GM21360 (cell line): ENCODE measurements around the gene LRRC75A.
"Not testable (repeated sequence)": the region's sequence is repeated elsewhere in the genome, so short reads cannot be mapped to it uniquely, and the experiment has no call there.

ENCODE experiments used
- ATAC-seq: cut with Tn5 transposase; IDR thresholded peaks from one replicate; pipeline ENCODE4 v1.9.1; 2021; ENCODE audit warnings: mild to moderate bottlenecking, moderate library complexity; ENCODE audit not compliant: unreplicated experiment

LRRC75A gene

DNA sequence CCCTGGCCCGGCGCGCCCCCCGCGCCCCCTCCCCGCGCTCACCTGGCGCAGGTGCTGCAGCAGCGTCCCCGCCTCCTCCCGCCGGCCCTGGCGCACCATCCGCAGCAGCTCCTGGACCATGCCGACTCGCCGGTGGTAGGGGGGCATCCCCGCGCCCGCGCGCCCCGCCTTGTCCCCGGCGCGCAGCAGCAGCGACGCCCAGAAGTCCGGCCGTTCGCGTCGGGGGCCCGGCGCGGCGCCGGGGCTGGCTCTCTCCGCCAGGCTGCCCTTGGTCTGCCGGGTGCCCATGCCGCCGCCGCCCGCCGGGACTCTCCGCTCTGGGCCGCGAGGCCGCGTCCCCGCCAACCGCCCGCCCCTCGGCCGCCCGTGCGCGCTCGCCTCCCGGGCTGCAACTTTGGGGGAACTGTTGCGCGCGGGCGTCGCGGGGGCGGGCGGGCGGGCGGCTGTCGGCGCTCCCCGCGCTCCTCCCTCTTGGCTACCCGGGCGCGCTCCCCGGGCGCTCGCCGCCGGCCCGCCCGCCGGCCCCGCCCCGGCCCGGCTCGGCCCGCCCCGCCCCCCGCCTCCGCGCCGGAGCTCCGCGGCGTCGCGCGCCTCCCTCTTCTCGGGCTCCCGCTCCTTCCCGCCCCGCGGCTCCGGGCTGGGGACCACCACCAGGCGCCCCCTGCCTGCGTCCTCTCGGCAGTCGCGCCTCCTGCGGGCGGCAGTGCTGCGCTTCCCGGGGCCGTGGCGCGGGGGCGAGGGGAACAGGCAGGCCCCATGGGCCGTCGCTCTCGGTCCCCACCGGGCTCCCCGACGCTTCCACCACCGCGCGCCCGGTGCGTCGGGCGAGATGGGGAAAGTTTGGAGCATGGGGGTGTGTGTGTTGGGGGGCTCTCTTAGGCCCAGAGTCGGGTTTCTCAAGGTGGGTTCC lies at the start of gene LRRC75A:
Gene LRRC75A (minus strand): TSS at position 491 of the 910 bp plus-strand sequence. CDS start 203 bp downstream, at position 288.
- peak; percentile 69 for ATAC-seq

DNA sequence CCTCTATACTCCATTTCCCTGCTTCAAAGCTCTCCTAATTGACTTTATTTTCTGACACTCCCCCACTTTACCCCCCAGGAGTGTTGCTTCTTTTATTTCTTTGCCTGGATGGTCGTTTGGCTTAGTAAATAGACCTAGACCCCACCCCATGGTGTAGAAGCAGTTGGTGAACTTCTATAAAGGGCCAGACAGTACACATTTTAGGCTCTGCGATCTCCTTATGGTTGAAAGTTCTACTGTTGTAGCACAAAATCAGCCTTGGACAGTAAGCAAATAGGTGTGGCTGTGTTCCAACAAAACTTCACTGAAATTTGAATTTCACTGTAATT lies 45.1 kb upstream of the LRRC75A start:
- ATAC-seq = no peak

DNA sequence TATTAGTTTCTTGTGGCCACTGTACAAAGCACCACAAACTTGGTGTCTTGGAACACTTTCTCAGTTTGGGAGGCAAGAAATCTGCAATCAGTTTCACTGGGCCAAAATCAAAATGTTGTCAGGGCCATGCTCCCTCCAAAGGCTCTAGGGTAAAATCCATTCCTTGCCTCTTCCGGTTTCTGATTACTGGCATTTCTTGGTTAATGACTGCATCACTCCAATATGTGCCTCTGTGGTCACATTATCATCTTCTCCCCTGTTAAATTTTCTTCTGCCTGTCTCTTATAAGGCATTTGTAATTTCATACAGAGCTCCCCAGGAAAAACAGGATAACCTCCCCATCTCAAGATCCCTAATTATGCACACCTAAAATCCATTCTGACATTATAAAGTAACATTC lies 42.2 kb upstream of the LRRC75A start:
- no peak for ATAC-seq

DNA sequence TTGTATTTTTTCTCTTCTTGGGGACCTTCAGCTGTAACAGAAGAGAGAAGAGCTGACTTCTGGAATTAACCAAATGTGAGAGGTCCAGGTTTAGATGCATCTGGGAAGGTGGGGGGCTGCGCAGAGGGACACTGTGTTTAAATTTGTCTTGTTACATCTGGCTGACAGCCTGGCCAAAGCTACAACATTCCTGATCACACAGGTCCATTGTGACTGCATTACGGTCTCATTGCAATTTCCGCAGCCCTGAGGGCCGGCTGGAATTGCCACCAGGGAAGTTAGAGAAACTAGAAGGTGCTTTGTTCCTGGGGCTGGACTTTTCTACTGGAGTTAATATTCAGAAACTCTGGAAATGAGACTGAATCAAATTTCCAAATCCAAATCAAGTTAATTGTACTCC lies 37.9 kb upstream of the LRRC75A start:
- no peak for ATAC-seq

GRCh38 chr17:16527298-16527697 lies 35.3 kb upstream of the LRRC75A start:
- no peak for ATAC-seq

DNA sequence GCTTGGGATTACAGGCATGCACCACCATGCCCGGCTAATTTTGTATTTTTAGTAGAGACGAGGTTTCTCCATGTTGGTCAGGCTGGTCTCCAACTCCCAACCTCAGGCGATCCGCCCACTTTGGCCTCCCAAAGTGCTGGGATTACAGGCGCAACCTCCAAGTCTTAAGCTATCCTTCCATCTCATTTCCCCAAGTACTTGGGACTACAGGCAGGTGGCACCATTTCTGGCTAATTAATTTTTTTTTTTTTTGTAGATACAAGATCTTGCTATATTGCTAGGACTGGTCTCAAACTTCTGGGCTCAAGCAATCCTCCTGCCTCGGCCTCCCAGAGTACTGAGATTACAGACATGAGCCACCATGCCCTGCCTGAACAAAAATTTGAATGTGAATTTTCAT lies 33.6 kb upstream of the LRRC75A start:
- ATAC-seq = not testable (repeated sequence)

GRCh38 chr17:16521070-16521727 lies 29.2 kb upstream of the LRRC75A start:
- no peak for ATAC-seq

DNA sequence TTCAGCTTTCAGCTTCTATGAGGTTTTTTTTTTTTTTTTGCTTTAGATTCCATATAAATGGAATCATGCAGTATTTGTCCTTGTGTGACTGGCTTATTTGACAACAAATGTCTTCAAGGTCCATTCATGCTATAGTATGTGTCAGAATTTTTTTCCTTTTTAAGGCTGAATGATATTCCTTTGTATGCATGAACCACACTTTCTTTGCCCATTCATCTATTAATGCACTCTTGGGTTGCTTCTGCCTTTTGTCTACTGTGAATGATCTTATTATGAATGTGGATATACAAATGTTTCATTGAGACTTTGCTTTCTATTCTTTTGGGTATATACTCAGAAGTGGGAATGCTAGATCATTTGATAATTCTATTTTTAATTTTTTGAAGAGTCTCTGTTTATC lies 27.0 kb upstream of the LRRC75A start:
- no peak for ATAC-seq

DNA sequence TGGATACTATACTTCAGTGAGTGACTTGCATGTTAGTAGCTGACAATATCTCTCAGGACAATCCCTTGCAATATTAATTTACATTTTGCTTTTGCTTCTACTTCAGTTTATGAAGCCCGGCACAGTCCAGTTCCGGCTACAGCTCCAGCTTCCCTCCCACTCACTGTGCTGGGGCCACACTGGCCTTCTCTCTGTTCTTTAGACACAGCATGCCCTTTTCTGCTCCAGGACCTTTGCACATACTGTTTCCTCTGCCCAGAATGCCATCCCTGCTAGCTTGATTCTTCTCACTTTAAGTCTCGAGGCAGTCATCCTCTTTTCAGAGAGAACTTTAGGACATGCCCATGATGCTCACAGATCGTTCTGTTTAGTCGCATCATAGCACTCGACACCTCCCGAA lies 25.5 kb upstream of the LRRC75A start:
- ATAC-seq = no peak

GRCh38 chr17:16516594-16517051 lies 24.6 kb upstream of the LRRC75A start:
- no peak for ATAC-seq

DNA sequence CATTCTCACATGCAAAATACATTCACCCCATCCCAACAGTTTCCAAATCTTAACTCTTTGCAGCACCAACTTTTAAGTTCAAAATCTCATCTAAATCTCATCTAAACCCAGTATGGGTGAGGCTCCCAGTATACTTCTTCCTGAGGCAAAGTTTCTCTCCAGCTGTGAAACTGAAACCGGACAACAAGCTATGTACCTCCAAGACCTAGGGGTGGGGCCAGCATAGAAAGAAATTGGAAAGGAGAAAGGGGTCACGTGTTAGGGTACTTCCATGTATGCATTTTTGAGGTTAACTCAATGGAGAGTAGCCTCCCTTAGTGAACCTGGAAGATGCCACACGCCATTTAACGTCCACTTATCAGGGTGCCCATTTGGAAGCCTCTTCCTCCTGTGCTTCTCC lies 23.9 kb upstream of the LRRC75A start:
- ATAC-seq = no peak

GRCh38 chr17:16513873-16514272 lies 21.9 kb upstream of the LRRC75A start:
- ATAC-seq = no peak

- ATAC-seq = no peak
Observed at GRCh38 chr17:16512011-16512410, 20.0 kb upstream of the LRRC75A start.

DNA sequence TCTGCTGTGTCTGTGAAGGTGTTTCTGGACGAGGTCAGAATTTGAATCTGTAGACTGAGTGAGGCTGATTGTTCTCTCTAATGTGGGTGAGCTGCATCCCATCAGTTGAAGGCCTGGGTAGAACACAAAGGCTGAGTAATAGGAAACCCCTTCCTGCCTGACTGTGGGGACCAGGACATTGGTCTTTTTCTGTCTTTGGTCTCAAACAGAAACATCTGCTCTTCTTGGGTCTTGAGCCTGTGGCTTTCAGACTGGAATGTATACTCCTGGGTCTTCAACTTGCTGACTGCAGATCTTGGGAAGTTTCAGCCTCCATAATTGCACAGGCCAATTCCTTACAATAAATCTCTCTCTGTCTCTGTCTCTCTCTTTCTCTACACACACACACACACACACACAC lies 19.6 kb upstream of the LRRC75A start:
- no peak for ATAC-seq

DNA sequence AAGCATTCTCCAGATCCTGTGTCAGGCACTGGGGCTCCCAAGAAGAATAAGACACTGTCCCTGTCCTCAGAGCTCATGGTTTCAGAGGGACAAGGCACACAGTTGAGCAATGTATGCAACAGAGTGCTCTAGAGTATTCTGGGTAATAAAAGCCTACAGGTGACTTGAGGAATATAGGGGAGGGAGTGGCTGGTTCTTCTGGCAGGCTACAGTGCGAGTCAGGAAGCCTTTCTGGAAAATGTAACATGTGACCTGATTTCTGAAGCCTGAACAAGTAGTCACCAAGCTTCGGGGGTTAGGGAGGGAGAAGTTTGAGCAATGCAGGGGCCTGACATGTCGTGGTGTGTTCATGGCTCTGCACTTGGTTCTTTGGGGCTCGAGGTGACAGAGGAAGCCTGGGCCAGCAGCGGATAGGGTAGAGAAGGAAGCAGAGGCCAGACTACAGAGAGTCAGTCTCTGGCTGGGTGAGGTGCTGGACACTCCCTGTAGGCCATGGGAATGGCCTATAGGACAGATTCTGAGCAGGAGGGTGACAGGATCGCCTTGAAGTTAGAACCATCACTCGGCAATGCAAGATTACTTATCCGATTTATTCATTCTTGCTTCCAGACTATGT lies 16.0 kb upstream of the LRRC75A start:
- ATAC-seq = no peak

DNA sequence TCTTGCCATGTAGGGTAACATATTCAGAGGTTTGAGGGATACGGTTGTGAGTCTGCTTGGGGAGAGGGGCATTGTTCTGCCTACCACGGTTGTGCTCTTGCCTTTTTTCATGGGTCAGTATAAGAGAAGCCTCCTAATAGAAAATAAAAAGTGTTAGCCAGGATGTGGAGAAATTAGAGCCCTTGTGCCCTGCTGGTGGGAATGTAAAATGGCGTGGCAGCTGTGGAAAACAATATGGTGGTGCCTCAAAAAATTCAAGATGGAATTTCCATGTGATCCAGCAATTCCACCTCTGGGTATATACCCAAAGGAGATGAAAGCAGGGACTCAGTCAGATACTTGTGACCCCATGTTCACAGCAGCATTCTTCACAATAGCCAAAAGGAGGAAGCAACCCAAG lies 14.2 kb upstream of the LRRC75A start:
- no peak for ATAC-seq

GRCh38 chr17:16504984-16505383 lies 13.0 kb upstream of the LRRC75A start:
- no peak for ATAC-seq

DNA sequence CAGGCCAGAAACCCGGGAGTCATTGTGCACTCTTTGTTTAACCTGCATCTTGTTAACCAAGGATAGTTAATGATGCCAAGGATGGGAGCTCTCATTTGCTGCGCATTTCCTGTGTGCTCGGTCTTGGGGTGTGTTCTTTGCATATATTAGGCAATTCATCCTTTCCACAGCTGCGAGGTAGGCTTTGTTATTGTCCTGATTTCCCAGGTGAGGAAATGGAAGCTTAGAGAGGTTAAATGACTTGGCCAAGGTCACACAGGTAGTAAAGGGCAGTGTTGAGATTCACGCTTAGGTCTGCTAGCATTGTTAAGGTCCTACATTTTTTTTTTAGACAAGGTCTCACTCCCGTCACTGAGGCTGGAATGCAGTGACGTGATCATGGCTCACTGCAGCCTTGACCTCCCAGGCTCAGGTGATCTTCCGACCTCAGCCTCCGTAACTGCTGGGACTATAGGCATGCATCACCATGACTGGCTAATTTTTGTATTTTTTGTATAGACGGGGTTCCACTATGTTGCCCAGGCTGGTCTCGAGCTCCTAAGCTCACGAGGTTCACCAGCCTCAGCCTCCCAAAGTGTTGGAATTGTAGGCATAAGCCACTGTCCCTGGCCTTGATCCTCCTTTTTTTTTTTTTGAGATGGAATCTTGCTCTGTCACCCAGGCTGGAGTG lies 5.0 kb upstream of the LRRC75A start:
- no peak for ATAC-seq

DNA sequence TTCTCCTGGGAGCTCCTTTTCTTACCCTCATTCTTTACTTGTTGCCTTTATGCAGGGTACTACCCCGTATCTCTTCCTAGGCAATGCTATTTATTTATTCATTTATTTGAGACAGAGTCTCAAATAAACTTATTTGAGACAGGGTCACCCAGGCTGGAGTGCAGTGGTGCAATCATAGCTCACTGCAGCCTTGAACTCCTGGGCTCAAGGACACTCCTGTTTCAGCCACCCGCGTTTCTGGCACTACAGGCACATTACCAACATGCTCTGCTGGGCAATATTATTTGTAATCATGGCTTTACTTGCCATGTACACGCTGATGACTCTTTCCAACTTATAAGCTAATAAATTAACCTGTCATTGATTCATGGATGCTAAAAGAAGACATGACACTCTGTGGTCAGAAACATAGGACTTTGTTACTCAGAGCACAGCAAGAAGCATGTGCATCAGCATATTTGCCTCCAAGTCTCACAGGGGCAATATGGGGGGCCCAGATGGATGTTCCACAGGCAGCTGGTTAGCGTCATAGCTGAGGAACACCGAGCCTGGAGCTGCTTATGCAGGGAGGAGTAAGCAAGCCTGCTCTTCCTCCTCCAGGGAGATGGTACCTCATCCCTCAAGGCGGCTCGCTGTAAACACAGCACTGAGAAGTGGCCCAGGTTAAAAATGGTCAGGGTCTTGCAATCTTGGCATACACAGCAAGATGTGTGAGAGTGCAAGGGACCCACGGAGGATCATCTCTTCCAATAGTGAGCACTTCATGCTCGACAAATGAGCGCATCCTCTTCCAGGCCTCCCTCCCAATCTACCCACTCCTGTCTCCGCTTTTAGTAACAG lies 4.2 kb upstream of the LRRC75A start:
- no peak for ATAC-seq

GRCh38 chr17:16495561-16495960 lies 3.6 kb upstream of the LRRC75A start:
- no peak for ATAC-seq
